Pulmonary artery endothelial cell (primary cell): ENCODE data around the gene SEC61A2. TPM values are rescaled to one million over a fixed set of nuclear protein-coding genes. Genes with fewer than 3 reads are reported as not detected.
"Not testable (repeated sequence)": the region's sequence is repeated elsewhere in the genome, so short reads cannot be mapped to it uniquely, and the experiment has no call there.

ENCODE experiments used
- DNase-seq: peaks from one replicate; pipeline ENCODE4 v3.0.0-alpha.2; 2011; ENCODE audit warnings: low read depth, low spot score
- total RNA-seq: library from RNA; depleted of rRNA; stranded (reverse); fragments of >200 nt; gene quantifications from 2 replicates; pipeline ENCODE4 v1.2.3, GENCODE V29; 2014

Gene SEC61A2
- total RNA-seq, 1 donor from 2014 or later, result 3.9 TPM

GRCh38 chr10:12160664-12161063 is 31.2 kb downstream of the SEC61A2 start:
- no peak for DNase-seq

- no peak for DNase-seq
These were observed 33.5 kb downstream of the SEC61A2 start for GRCh38 chr10:12162927-12163326.

DNA sequence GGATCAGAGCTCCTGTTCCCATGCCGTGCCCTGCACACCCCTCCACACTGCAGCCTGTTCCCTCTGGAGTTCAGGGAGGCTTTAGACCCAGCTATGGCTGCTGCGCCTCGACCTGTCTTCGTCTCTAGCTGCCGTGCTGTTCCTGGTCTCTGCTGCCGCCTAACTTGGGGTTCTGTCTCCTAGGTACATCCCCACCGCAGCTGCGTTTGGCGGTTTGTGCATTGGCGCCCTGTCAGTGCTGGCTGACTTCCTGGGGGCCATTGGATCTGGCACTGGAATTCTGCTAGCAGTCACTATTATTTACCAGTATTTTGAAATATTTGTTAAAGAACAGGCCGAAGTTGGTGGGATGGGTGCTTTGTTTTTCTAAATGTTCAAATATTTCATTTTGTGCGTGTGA is 34.6 kb downstream of the SEC61A2 start:
- no peak for DNase-seq

DNA sequence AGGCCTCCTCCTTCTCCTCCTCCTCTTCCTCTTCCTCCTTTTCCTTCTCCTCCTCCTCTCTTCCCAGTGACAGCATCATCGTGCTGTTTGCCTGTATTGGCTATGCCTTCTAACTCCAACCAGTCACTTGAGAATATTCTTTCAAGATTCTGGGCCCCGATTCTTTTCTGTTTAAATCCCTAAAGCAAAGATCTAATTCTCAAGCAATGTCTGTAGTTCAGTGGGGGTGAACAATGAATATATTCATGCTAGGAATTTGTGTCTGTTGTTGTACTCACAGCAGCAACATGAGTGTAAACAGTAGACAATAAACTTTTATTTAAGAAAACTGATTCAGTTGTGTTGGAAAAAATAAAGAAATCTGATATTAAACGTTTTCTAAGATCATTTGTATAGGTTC is 35.6 kb downstream of the SEC61A2 start:
- DNase-seq, result no peak

DNA sequence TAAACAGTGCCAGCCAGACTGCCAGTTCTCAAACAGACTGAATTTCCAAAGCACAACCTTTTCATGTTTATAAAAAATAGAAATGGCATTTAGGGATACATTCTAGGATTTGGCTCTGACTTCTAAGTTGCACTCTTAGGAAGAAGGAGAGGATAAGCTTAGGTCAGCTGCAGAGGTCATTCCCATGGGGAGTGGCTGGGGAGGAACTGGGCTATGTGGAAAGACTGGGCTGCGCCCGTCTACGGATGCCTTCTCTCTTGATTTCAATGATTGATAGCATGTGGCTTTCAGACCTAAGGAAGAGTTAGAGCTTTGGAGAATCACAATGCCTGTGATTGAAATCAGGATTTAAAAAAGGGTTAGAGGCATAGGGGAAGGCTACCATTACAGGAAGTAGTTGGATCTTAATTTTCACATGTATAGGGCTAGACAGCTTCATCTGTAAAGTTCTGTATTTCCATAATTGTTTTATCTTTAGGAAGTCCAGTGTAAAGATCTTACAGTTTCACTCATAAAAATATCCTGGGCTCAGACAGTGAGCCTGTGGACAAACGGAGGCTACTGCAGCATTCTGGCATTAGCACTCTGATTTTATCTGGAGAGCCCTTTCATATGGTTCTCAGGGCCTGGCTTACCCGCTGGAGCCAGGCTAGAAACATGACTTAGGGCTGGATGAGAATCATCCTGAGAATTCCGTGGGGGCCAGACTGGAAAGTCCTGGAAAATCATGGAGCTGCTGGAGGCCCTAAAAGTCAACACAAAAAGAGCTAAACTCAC is 36.7 kb downstream of the SEC61A2 start:
- no peak for DNase-seq

DNA sequence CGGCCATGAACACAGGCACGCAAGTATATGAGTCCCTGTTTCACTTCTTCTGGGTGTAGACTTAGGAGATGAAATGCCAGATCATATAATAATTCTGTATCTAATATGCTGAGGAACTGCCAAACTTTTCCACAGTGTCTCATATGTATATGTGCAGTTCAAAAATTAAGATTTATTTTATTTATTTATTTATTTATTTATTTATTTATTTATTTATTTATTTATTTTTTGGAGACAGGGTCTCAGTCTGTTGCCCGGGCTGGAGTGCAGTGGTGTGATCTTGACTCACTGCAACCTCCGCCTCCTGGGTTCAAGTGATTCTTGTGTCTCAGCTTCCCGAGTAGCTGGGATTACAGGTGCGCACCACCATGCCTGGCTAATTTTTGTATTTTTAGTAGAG is 42.0 kb downstream of the SEC61A2 start:
- not testable (repeated sequence) for DNase-seq

DNA sequence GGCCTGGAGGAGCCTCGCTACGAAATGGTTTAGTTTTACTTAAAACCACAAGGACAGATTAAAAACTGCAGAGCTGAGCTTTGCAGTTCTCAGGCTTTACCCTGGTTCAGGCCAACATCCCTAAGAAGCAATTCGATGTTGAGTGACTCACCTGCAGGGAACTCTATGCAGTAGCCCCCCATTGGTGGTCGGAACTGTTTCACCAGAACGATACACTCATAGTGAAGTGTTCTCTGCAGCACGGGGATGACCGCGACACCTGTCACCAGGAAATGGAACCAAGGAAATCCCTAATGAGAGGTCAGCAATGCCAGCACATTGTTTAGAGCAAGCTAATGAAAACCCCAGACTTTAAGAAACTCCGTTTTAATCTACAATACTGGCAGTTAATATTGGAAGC is 48.2 kb downstream of the SEC61A2 start:
- DNase-seq, result no peak

GRCh38 chr10:12179606-12180170 is 50.2 kb downstream of the SEC61A2 start:
- no peak for DNase-seq

- DNase-seq, result no peak
These were observed 50.9 kb downstream of the SEC61A2 start for GRCh38 chr10:12180221-12180974.

DNA sequence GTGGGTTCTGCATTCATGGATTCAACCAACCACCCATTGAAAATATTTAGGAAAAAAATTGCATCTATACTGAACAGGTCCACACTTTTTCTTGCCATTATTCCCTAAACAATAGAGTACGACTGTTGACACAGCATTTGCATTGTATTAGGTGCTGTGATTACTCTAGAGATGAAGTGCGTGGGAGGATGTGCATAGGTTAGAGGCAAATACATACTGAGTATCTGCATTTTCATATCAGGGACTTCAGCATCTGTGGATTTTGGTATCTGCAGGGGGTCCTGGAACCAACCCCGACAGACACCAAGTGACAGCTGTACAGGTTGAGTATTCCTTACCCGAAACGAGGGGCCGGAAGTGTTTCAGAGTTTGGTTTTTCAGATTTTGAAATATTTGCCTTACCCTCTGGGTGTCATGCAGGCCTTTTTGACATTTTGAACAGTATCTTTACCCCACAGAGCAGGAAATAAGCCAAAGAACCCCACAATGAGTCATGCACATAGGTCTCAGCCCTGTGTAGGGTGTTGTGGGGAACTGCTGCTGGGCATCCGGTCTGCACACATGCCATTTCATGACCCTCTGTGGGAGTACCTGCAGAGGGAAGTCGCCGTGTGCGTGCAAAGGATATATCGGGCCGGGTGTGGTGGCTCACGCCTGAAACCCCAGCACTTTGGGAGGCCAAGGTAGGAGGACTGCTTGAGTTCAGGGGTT is 51.7 kb downstream of the SEC61A2 start:
- DNase-seq, result no peak

GRCh38 chr10:12184165-12184564 is 54.7 kb downstream of the SEC61A2 start:
- no peak for DNase-seq

- no peak for DNase-seq
These were observed 56.8 kb downstream of the SEC61A2 start for GRCh38 chr10:12186323-12186722.

GRCh38 chr10:12187321-12187905 is 57.9 kb downstream of the SEC61A2 start:
- no peak for DNase-seq

DNA sequence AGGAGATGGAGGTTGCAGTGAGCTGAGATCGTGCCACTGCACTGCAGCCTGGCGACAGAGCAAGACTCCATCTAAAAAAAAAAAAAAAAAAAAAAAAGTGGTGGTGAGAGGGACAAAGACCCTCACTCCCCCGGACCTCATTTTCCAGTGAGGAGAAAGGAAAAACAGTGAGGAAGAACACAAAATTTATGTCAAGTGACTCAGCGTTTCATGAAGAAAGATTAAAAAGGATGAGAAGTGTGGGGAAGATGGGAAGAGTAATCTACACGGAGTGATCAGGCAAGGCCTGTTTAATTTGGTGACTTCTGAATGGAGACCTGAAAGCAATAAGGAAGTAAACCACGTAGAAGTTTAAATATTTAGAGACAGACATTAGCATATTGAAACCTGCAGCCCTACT is 59.2 kb downstream of the SEC61A2 start:
- no peak for DNase-seq

DNA sequence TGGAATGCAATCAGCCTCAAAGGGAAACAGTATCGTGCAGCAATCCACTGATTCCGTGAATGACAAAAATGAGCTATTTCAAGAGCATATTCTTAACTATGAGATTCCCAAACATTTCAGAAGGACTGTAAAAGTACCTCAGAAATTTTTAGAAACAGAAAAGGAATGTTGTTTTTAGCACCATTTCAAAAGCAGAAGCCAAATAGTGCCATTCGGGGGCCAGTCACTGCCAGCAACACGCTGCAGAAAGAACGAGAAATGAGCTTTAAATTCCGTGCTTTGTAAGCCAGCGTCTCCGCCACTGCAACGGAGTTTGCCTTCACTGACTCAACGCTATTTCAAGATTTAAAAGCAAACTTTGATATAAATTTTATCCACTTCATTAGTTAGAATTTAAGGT is 59.9 kb downstream of the SEC61A2 start:
- no peak for DNase-seq

GRCh38 chr10:12191715-12192114 is 62.2 kb downstream of the SEC61A2 start:
- DNase-seq, result no peak

GRCh38 chr10:12193193-12193592 is 63.7 kb downstream of the SEC61A2 start:
- no peak for DNase-seq

DNA sequence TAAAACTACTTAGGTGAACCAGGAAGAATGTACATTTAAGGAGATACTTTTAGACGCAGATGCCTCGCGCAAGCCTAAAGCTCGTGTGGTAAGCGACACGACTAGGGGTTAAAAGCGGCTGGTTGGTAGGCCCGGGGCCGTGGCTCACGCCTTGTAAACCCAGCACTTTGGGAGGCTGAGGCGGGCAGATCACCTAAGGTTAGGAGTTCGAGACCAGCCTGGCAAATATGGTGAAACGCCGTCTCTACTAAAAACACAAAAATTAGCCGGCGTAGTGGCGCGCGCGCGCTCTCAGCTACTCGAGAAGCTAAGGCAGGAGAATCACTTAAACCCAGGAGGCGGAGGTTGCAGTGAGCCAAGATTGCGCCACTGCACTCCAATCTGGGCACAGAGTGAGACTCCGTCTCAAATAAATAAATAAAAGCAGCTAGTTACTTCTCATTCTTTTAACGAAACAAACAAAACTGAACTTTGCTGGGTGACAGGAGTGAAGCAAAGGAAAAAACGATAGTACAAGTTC is 65.3 kb downstream of the SEC61A2 start:
- DNase-seq, result no peak

DNA sequence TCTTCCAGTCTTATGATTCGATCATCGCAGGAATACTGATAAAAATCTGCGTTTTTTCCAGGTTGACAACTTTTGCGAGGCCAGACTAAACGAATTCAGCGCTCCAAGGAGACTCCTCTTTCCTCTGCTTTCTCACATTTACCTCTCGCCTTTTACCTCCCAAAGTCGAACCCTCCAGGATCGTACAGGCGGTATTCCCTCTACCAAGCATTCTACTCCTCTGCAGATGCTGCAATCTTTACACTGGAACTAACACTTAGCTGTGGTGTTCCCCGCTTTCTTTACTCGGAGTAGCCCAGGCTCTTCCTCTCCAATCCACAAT is 65.8 kb downstream of the SEC61A2 start:
- DNase-seq, result no peak

- peak; percentile 50 for DNase-seq
These were observed 66.4 kb downstream of the SEC61A2 start, which contains the start of the genes CDC123 and NUDT5 for GRCh38 chr10:12195603-12196506. Gene CDC123 (plus strand): TSS chr10:12196188. CDS start chr10:12196246, 58 bp downstream. Gene NUDT5 (minus strand): TSS chr10:12195891. CDS start chr10:12186291, 9,600 bp downstream.
